Stimulated activated CD8-positive, alpha-beta memory T cell treated with anti-CD3 and anti-CD28 coated beads, Interleukin-7, amount 100 ng/mL, for 24 hours (primary cell): ENCODE data around the gene HNRNPAB.
"Not testable (repeated sequence)": the region's sequence is repeated elsewhere in the genome, so short reads cannot be mapped to it uniquely, and the experiment has no call there.

Experiments
- DNase-seq: peaks from one replicate; pipeline ENCODE4 v3.0.0-alpha.2; 2020; ENCODE audit warnings: low read depth

The HNRNPAB gene

DNA sequence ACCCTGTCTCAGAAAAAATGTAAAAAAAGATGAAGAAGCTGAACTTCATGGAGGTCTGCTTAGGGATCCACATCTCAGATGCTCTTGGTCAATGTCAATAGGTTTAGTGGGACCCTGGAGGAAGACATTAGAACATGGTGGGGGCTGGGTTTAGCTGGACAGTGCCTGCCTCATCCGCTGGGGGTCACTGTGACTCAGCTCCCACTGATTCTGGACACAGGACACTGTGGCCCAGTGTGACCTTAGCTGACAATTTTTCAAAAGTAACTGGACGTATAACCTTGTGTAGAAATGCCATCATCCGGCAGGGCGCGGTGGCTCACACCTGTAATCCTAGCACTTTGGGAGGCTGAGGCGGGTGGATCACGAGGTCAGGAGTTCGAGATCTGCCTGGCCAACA lies 7.3 kb upstream of the HNRNPAB start:
- no peak for DNase-seq

GRCh38 chr5:178198151-178198550 lies 6.2 kb upstream of the HNRNPAB start:
- DNase-seq = not testable (repeated sequence)

GRCh38 chr5:178198706-178199105 lies 5.6 kb upstream of the HNRNPAB start:
- DNase-seq = no peak

DNA sequence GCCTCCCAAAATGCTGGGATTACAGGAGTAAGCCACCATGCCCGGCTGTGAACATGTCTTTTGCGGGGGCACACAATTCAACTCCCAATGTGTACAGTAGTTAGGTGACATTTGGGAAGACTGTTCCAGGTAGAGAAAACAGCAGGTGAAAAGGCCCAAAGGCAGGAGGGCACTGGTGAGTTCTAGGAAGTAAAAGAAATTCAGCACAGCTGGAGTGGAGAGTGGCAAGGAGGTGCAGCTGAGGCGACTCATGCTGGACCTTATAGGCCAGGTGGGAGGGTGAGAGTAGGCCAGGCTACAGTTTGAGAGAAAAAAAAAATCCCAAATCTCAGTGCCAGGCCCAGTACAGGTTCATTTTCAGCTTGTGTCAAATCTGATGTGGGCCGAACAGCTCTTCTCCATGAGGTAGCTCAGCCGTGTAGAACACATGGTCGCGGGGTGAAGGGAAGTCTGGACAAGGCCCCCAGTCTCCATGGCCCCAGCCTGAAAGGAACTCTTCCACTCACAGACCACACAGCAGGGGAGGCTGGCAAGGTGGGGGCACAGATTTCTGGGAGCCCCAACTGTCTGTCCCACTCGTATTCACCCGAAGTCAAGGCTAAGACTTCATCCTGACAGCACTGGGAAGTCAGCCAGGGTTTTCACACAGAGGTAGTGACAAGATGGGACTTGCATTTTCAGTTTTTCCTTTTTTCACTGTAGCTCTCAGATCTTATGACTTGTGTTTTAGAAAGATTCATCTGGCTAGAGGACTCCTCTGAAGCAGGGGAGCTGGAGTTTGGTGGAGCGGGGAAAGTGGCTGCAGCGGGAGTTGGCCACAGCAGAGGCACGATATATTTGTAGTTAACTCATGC lies 4.5 kb upstream of the HNRNPAB start:
- no peak for DNase-seq

DNA sequence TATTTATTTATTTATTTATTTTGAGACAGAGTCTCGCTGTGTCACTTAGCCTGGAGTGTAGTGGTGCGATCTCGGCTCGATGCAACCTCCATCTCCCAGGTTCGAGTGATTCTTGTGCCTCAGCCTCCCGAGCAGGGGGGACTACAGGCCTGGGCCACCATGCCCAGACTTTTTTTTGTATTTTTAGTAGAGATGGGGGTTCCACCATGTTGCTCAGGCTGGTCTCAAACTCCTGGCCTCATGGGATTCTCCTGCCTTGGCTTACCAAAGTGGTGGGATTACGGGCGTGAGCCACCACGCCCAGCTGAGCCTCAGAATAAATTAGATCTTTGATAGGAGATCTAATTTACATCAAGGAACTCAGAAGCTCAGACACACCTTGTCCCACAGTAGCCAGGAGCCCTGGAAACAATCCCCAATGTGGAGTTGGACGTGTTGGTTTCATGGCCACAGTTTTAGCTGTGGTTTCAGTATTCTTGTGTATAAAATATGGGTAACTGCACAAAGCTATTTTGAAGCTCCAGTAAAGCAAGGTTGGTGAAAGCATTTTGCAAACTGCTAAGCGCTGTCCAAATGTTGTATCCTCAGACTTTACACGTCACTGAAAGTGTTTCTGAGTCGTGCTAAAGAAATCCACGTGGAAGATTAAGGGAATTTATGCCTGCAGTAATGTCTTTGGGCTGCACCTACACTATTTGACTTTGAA lies 3.0 kb upstream of the HNRNPAB start:
- no peak for DNase-seq

DNA sequence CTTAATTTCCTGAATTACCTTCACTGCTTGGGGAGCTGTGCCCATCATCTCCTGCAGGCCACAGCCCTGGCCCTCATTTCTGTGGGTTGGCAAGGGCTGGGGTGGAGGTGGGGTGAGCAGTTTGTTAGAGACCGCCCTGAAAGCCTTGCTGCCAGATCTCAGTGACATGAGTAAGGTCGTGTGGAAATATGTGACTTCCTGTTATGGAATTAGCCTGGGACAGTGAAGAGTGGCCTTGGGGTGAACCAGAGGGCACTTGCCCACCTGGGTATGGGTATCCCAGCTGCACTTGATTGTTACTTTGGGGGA lies 2.5 kb upstream of the HNRNPAB start:
- DNase-seq = no peak

- no peak for DNase-seq
These were observed 1.8 kb upstream of the HNRNPAB start for GRCh38 chr5:178202541-178202940.

DNA sequence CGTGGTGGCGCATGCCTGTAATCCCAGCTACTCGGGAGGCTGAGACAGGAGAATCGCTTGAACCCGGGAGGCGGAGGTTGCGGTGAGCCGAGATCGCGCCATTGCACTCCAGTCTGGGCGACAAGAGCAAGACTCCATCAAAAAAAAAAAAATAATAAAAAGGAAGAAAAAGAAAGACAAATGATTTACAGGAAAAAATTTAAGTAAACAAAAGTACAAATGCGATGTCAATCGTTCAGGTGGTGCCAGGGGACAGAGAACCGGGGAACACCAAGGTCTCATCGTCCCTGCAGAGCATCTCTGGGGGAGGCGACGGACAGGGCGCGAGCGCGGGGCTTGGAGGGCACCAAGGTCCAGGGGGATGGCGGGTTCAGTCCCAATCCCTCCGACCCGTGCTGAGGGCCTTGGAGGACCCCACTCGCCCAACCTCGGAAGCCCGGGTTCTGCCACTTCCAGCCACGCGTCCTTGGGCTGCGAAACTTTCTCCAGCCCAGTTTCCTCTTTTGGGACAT lies 607 bp upstream of the HNRNPAB start:
- no peak for DNase-seq

DNA sequence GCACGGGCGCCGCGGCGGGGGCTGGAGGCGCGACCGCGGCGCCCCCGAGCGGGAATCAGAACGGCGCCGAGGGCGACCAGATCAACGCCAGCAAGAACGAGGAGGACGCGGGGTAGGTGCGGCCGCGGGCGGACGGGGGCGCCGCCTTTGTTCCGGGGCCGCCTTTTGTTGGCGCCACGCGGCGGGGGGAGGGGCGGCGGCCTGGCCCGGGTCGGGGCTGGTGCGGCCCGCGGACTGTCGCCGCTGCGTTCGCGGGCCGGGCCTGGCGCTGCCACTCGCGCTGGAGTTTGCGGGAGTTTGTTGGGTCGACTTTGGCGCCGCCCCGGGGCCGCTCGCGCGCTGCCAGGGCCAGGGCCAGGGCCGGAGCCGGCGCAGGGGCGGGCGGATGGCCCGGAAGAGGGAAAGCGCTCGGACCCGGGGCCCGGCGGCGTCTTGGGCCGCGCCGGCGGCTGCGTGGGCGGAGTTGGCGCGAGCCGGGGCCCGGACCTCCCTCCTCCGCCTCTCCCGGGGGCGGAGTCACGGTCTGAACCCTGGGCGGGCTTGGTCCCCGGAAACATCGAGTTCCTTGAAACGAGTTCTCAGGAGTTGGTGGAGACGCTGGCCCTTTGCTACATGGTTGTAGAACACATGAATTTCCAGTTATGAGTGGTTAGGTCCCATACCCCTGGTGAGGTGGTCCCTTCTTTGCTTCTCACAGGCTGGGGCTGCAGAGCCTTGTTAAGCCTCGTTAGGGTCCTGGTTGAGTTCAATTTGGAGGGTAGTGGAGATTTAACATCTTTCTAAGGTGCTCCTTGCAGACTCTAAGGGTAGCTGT lies 809 bp downstream of the HNRNPAB start:
- peak; percentile 55 for DNase-seq

DNA sequence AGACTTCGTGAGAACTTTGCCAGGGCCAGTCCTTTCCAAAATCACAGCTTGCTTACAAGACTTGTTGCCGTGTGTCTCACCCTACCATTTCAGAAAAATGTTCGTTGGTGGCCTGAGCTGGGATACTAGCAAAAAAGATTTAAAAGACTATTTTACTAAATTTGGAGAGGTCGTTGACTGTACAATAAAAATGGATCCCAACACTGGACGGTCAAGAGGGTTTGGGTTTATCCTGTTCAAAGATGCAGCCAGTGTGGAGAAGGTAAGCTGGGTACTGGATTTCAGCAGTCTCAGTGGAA lies 1.4 kb downstream of the HNRNPAB start:
- no peak for DNase-seq

GRCh38 chr5:178206166-178207101 lies 2.1 kb downstream of the HNRNPAB start:
- DNase-seq = no peak

DNA sequence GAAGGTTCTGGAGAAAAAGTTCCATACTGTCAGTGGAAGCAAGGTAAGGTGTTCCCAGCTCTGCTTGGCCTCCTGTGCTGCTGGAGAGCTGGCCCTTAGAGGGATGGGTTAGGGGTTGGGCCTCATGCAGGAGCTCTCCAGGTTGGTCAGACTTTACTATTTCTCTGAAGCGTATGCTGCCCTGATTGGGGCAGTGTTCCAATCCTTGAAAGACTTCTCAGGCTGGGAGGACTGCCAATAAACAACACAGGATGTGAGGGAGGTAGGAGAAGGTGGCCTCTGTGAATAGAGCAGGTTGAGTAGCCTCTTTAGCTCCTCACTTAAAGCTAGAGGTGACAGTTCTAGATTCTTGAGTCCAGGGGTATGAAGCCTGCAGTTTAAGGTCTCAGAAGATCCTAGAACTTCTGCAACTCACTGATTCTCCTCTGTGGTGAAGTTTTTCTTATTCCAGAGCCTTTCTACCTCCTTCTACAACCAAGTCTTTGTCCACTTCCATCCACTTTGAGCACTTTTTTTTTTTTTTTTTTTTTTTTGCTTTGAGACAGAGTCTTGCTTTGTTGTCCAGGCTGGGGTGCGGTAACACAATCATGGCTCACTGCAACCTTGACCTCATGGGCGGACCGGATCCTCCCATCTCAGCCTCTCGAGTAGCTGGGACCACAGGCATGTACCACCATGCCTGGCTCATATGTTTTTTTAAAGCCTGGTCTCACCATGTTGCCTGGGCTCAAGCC lies 3.0 kb downstream of the HNRNPAB start:
- no peak for DNase-seq

GRCh38 chr5:178207917-178208280 lies 3.6 kb downstream of the HNRNPAB start:
- no peak for DNase-seq

DNA sequence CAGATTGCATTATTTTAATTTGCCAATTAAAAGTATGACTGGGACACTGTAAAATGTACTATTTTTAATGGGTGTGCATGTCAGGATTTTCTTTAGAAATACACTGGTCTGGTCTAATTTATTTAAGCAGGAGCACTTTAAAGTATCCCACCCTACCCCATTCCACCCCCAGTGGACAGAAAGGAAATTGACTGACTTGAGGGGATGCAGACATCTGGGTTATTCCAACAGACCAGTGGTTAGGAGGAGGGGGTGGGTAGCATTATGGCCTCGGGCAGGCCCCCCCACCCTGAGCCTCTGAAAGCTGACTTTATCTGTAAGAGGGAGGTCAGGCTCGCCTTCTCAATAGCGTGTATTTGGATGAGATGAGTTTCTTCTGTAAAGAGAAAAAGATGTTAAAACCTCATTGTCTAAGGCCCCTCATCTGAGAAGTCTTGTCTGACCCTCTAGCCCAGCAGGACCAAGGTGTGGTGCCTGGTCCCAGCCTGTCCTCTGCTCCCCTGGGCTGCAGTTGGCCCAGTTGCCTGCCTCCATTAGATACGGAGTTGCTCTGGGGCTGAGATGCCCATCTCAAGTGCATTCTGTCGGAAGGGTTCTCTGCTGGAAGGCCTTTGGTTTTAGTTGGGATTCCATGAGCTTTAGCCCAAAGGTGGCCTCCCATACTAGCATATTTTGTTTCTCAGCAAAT lies 4.4 kb downstream of the HNRNPAB start:
- no peak for DNase-seq

DNA sequence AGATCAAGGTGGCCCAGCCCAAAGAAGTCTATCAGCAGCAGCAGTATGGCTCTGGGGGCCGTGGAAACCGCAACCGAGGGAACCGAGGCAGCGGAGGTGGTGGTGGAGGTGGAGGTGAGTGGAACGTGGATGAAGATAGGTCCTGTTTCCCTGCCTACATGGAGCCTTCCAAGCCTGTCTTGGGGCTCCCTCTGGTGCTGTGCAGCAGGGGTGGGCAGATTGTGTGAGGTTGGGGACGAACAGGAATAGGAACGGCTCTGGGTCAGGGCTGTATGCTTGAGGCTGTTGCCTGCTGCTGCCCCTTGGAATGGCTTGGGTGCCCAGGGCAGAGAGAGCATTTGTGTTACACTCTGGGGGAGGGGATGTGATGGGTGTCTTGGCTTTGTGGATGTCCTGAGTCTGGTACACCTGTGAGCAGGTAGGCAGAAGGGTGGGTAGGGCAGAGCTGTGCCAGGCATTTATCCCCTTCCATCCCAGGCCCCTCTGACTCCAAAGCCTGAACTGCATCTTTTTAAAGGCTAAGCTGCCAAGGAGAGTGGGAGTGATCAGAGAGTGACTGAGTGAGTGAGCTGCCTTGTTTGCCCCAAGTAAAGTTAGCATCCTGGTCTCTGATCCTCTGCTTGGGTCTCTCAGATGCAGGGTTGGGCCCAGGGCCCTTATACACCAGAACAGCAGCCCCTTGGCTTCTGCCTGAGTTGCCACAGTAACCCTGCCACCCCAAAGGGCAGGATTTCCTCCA lies 5.2 kb downstream of the HNRNPAB start:
- DNase-seq = no peak

- no peak for DNase-seq
These were observed 5.8 kb downstream of the HNRNPAB start for GRCh38 chr5:178210073-178210535.

- DNase-seq = no peak
These were observed 6.4 kb downstream of the HNRNPAB start for GRCh38 chr5:178210686-178211085.

GRCh38 chr5:178211095-178212048 lies 7.0 kb downstream of the HNRNPAB start:
- DNase-seq = no peak
